HCT116 (cell line): ENCODE results near the gene ALLC. TPM values are rescaled to one million over a fixed set of nuclear protein-coding genes. Genes with fewer than 3 reads are reported as not detected.

Experiments used
- ATAC-seq: fragments of 200-7000 bp; cut with Tn5 transposase; 2 replicates; pipeline ENCODE4 v1.9.1; 2020; ENCODE audit warnings: mild to moderate bottlenecking, moderate library complexity
- BruUV-seq: library from RNA; stranded (reverse); fragments of 400-500 nt; replicated peaks from 2 replicates; lab custom pipeline; 2021; lab: Mats Ljungman, UMichigan
- CTCF ChIA-PET: fragments of 300-600 bp; sonication (Branson Sonifier 250); formaldehyde crosslinking; loops from one replicate; lab custom pipeline; 2021; ENCODE audit warnings: antibody characterized with exemption; lab: Charles Lee
- POLR2A ChIA-PET: fragments of 300-600, 350-600 bp; sonication (Branson Sonifier 250); formaldehyde crosslinking; loops from one replicate; lab custom pipeline; 2021; ENCODE audit warnings: antibody characterized with exemption; lab: Charles Lee
- RAD21 ChIA-PET, 2 experiments: fragments of 300-600 bp; sonication (Branson Sonifier 250); formaldehyde crosslinking; loops; one replicate each; lab custom pipeline; 2023; ENCODE audit warnings: low total read pairs in 2 of 2; ENCODE audit not compliant: uncharacterized antibody in 2 of 2, unreplicated experiment in 2 of 2, low non-redundant PET in 1 of 2; lab: Charles Lee
- DNase-seq: peaks from one replicate; pipeline ENCODE4 v3.0.0-alpha.2; 2010; ENCODE audit warnings: low read depth, low spot score
- H2AFZ ChIP-seq: fragments of 200-600 bp; shearing (Covaris generic), sonication (generic); 2 replicates; pipeline ENCODE4 v1.6.1; 2017; ENCODE audit warnings: low read depth, mixed run types, mixed read lengths, antibody characterized with exemption, low read length; ENCODE audit not compliant: poor library complexity, severe bottlenecking
- H3K27ac ChIP-seq: 2 replicates; pipeline ENCODE4 v1.5.1; 2012; ENCODE audit warnings: low read depth, low read length
- H3K27me3 ChIP-seq: fragments of 200-600 bp; sonication (generic); 2 replicates; pipeline ENCODE4 v1.6.1; 2016; ENCODE audit warnings: mixed run types, low read length, mixed read lengths; ENCODE audit not compliant: insufficient read depth
- H3K36me3 ChIP-seq, 2 experiments: fragments of 200-500 bp in 1 of 2; fragments of 200-600 bp in 1 of 2; sonication (Bioruptor generic) in 1 of 2; sonication (generic) in 1 of 2; 2 replicates each; pipeline versions ENCODE4 v1.5.1 to v1.6.1; 2014 to 2016; ENCODE audit warnings: low read length in 2 of 2, inconsistent platforms in 1 of 2, mixed read lengths in 1 of 2, mixed run types in 1 of 2; ENCODE audit not compliant: insufficient read depth in 2 of 2, control insufficient read depth in 1 of 2
- H3K4me1 ChIP-seq, 2 experiments: fragments of 200-600 bp in 1 of 2; sonication (generic) in 1 of 2; 2 replicates each; pipeline versions ENCODE4 v1.5.1 to v1.6.1; 2012 to 2017; ENCODE audit warnings: low read length in 2 of 2, inconsistent platforms in 1 of 2, mild to moderate bottlenecking in 1 of 2, mixed read lengths in 1 of 2, mixed run types in 1 of 2, moderate library complexity in 1 of 2; ENCODE audit not compliant: insufficient read depth in 2 of 2, control insufficient read depth in 1 of 2
- H3K4me2 ChIP-seq: fragments of 200-600 bp; sonication (generic); 2 replicates; pipeline ENCODE4 v1.6.1; 2017; ENCODE audit warnings: mixed run types, low read length, mixed read lengths
- H3K4me3 ChIP-seq, 2 experiments: fragments of 200-600 bp in 1 of 2; sonication (generic) in 1 of 2; replicated peaks in 1 of 2; 2 replicates each; pipeline ENCODE4 v1.5.1; 2011 to 2016; ENCODE audit warnings: low read length in 2 of 2, control low read depth in 1 of 2, low read depth in 1 of 2, mild to moderate bottlenecking in 1 of 2, mixed read lengths in 1 of 2, mixed run types in 1 of 2
- H3K79me2 ChIP-seq: fragments of 200-600 bp; sonication (generic); 2 replicates; pipeline ENCODE4 v1.6.1; 2017; ENCODE audit warnings: mild to moderate bottlenecking, mixed run types, low read length, moderate library complexity, mixed read lengths; ENCODE audit not compliant: insufficient read depth
- H3K9ac ChIP-seq: fragments of 200-600 bp; sonication (generic); 2 replicates; pipeline ENCODE4 v1.6.1; 2016; ENCODE audit warnings: low read length, mixed read lengths
- H3K9me2 ChIP-seq: fragments of 200-600 bp; sonication (generic), shearing (Covaris generic); 2 replicates; pipeline ENCODE4 v1.6.1; 2017; ENCODE audit warnings: mixed run types, mild to moderate bottlenecking, moderate library complexity; ENCODE audit not compliant: insufficient read depth
- H3K9me3 ChIP-seq, 2 experiments: fragments of 200-500 bp in 1 of 2; fragments of 200-600 bp in 1 of 2; sonication (Bioruptor generic) in 1 of 2; sonication (generic) in 1 of 2; 2 replicates each; pipeline ENCODE4 v1.6.1; 2014 to 2017; ENCODE audit warnings: low read length in 2 of 2, mixed read lengths in 2 of 2, inconsistent platforms in 1 of 2, low read depth in 1 of 2, mild to moderate bottlenecking in 1 of 2, mixed run types in 1 of 2, moderate library complexity in 1 of 2; ENCODE audit not compliant: control insufficient read depth in 1 of 2, insufficient read depth in 1 of 2
- H4K20me1 ChIP-seq: fragments of 200-600 bp; sonication (generic), shearing (Covaris generic); 2 replicates; pipeline ENCODE4 v1.6.1; 2017; ENCODE audit warnings: mixed run types, mild to moderate bottlenecking, moderate library complexity; ENCODE audit not compliant: insufficient read depth
- EGR1 ChIP-seq: IDR thresholded peaks from 2 replicates; pipeline ENCODE4 v1.6.1; 2012; ENCODE audit warnings: low read depth
- POLR2A ChIP-seq: IDR thresholded peaks from 2 replicates; pipeline ENCODE4 v1.7.0; 2011; ENCODE audit warnings: borderline replicate concordance; ENCODE audit not compliant: insufficient read depth, insufficient read length; ENCODE audit errors: extremely low read depth
- SRF ChIP-seq: IDR thresholded peaks from 2 replicates; pipeline ENCODE4 v1.6.1; 2012; ENCODE audit warnings: low read depth
- ZFX ChIP-seq: fragments of 450-650 bp; IDR thresholded peaks from 2 replicates; pipeline ENCODE4 v1.6.1; 2017
- intact Hi-C: fragments of 100-400 bp; cut with micrococcal nuclease; formaldehyde crosslinking; loops from 2 replicates; pipeline ENCODE4 v1.10.0; 2022
- total RNA-seq: library from RNA; stranded (reverse); gene quantifications from one replicate; pipeline ENCODE4 v1.2.1, GENCODE V29; 2021; ENCODE audit not compliant: unreplicated experiment
- TF ChIP-seq, protein P1 (sequence below): IDR thresholded peaks from 2 replicates; pipeline ENCODE4 v1.6.1; 2012; ENCODE audit warnings: low read depth
- TF ChIP-seq, protein P2 (sequence below): IDR thresholded peaks from 2 replicates; pipeline ENCODE4 v1.6.1; 2011; ENCODE audit warnings: mild to moderate bottlenecking, low read length, moderate library complexity; ENCODE audit not compliant: insufficient replicate concordance; ENCODE audit errors: extremely low read depth

The ALLC gene
- total RNA-seq, 1 experiment from 2014 or later, result not detected

DNA sequence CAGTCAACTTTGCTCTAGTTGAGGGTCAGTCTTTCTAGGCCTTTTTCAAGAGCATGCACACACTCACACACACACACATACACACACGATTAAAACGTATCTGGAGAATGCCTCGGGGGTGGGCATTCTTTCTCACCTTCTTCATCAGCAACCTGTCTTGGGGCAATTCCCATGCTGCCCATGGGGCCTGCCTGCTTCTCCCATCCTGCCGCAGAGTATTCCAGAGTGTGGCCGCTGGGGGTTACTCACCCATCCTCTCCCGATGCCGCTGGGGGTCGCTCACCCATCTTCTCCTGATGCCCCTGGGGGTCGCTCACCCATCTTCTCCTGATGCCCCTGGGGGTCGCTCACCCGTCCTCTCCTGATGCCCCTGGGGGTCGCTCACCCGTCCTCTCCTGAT lies 10.8 kb upstream of the ALLC start (continued):
- TF ChIP-seq, protein P1, sequence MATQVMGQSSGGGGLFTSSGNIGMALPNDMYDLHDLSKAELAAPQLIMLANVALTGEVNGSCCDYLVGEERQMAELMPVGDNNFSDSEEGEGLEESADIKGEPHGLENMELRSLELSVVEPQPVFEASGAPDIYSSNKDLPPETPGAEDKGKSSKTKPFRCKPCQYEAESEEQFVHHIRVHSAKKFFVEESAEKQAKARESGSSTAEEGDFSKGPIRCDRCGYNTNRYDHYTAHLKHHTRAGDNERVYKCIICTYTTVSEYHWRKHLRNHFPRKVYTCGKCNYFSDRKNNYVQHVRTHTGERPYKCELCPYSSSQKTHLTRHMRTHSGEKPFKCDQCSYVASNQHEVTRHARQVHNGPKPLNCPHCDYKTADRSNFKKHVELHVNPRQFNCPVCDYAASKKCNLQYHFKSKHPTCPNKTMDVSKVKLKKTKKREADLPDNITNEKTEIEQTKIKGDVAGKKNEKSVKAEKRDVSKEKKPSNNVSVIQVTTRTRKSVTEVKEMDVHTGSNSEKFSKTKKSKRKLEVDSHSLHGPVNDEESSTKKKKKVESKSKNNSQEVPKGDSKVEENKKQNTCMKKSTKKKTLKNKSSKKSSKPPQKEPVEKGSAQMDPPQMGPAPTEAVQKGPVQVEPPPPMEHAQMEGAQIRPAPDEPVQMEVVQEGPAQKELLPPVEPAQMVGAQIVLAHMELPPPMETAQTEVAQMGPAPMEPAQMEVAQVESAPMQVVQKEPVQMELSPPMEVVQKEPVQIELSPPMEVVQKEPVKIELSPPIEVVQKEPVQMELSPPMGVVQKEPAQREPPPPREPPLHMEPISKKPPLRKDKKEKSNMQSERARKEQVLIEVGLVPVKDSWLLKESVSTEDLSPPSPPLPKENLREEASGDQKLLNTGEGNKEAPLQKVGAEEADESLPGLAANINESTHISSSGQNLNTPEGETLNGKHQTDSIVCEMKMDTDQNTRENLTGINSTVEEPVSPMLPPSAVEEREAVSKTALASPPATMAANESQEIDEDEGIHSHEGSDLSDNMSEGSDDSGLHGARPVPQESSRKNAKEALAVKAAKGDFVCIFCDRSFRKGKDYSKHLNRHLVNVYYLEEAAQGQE, result no peak
- no peak for TF ChIP-seq EGR1

- Histone ChIP-seq H3K27ac (no peak overlapping the region), H3K4me3 (no peak overlapping the region), H3K27me3 (no peaks in the 10 kb centered on the region), H3K9ac (no peak overlapping the region), H3K9me3 (no peaks in the 10 kb centered on the region), H4K20me1 (no peaks in the 10 kb centered on the region), H3K36me3 (no peaks in the 10 kb centered on the region), H2AFZ (no peak overlapping the region), H3K9me2 (no peaks in the 10 kb centered on the region), H3K4me1 (peaks cover 0 to 5% of the 10 kb centered on the region in 2 experiments; a peak in 2 of 4 replicates), H3K79me2 (no peaks in the 10 kb centered on the region), H3K4me2 (no peak overlapping the region)
- CTCF ChIA-PET, result no interaction called here
- TF ChIP-seq POLR2A, result no peak
- TF ChIP-seq SRF, result no peak
- no peak for TF ChIP-seq ZFX
- TF ChIP-seq, protein P2, sequence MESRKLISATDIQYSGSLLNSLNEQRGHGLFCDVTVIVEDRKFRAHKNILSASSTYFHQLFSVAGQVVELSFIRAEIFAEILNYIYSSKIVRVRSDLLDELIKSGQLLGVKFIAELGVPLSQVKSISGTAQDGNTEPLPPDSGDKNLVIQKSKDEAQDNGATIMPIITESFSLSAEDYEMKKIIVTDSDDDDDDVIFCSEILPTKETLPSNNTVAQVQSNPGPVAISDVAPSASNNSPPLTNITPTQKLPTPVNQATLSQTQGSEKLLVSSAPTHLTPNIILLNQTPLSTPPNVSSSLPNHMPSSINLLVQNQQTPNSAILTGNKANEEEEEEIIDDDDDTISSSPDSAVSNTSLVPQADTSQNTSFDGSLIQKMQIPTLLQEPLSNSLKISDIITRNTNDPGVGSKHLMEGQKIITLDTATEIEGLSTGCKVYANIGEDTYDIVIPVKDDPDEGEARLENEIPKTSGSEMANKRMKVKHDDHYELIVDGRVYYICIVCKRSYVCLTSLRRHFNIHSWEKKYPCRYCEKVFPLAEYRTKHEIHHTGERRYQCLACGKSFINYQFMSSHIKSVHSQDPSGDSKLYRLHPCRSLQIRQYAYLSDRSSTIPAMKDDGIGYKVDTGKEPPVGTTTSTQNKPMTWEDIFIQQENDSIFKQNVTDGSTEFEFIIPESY, result no peak
- intact Hi-C loops, result no loop called here
- RAD21 ChIA-PET, result no interaction called here
- POLR2A ChIA-PET, result no interaction called here
- no TSS peak for BruUV-seq
- DNase-seq, result no peak
- ATAC-seq, result no peak
These were observed 10.0 kb upstream of the ALLC start for GRCh38 chr2:3647831-3648651.
